T1000 (cell line): Measurements from ENCODE around the gene GNAS.
"Not testable (repeated sequence)": the region's sequence is repeated elsewhere in the genome, so short reads cannot be mapped to it uniquely, and the experiment has no call there.

Experiments
- DNase-seq: peaks from one replicate; lab custom pipeline; 2025; ENCODE audit warnings: mixed read lengths; lab: John Stamatoyannopoulos, UW

Gene GNAS

GRCh38 chr20:58852543-58853271 lies at the start of gene GNAS:
GNAS (plus strand) TSS chr20:58852716.
- no peak for DNase-seq

GRCh38 chr20:58803533-58803932 lies 49.0 kb upstream of the GNAS start:
- DNase-seq, result no peak

DNA sequence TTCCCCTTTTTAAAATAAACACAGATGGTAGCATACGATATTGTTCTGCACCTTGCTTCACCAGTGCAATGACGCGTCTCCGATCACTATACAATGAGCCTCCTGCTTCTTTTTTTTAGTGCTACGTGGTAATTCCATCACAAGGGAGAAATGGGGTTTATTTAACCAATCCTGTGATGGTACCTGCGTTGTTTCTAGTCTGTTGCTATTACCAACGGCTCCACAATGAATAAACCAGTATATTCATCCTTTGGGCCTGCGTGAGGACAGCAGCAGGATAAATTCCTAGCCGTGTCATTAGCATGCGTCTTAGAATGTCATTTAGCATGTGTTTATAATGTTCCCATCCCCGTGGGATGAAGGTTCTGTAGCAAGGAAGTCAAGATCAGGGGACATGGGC lies 44.7 kb upstream of the GNAS start:
- no peak for DNase-seq

DNA sequence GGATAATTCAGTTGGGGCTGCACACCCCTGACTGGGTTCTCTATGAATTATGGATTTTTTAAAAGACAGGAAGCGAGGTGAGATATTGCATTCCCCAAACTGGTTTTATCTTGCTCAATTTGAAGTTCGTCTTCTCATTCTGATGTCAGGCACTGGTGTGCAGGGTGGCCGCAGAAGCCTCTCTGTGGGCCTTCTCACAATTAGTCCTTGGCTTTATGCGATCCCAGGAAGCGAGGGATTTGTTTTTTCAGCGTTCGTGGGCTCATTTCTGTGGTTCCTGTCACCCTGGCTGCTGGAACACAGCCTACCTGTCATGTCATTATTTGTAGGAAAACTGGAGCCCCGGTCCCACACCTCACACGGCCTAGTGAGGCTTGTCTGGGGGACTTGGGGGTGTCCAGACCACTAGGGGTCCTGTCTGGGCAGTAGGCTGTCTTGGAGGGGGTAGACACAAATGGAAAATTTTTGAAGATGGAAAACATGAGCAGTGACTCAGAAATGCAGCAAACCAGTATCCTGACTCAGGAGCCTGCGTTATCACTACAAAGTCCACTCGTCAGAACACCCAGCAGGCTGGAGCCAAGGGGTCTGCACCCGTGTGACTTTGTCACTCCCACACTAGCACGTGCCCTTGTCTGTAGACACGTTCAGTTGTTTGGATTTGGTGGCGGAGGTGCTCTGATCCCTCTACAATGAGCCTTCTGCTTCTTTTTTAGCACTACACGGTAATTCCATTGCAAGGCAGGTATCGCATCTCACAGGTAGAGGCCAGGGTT lies 44.1 kb upstream of the GNAS start:
- no peak for DNase-seq

DNA sequence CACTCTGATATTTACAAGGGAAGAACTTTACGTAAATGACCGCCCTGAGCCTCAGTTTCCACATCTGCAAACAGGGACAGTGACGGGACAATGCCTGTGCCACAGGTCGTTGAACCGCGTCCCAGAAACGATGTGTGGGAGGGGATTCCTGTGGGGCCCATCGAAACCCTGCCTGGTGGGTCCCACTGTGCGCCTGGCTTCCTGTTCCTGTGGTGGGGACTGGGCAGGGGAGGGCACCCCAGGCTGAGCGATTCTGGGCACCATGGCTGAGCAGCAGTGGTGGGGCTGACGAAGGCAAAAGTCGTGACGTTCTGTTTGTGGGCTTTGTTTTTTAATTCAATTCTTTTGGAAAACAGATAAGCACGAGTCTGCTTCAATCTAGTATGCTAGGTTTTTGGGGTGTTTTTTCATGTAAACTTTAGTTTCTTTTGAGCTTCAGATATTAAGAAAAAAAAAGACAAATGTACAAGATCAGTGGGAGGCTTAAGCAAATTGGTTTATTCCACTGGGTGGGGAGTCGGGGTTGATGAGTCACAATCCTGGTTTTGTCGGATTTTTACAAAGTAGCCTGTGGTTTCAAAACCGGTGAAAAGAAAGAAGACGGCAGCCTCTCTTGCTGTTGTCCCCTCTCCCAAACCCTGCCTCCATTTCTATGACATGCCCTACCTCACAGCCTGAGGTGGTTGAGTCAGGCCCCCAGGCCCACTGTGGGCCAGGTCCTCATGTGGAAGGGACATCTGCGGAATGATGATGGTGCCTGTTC lies 42.2 kb upstream of the GNAS start:
- no peak for DNase-seq

- no peak for DNase-seq
These were observed 41.7 kb upstream of the GNAS start for GRCh38 chr20:58810879-58811250.

GRCh38 chr20:58811334-58811733 lies 41.2 kb upstream of the GNAS start:
- DNase-seq, result no peak

- no peak for DNase-seq
These were observed 39.1 kb upstream of the GNAS start for GRCh38 chr20:58813369-58813768.

GRCh38 chr20:58815448-58815847 lies 37.1 kb upstream of the GNAS start:
- no peak for DNase-seq

DNA sequence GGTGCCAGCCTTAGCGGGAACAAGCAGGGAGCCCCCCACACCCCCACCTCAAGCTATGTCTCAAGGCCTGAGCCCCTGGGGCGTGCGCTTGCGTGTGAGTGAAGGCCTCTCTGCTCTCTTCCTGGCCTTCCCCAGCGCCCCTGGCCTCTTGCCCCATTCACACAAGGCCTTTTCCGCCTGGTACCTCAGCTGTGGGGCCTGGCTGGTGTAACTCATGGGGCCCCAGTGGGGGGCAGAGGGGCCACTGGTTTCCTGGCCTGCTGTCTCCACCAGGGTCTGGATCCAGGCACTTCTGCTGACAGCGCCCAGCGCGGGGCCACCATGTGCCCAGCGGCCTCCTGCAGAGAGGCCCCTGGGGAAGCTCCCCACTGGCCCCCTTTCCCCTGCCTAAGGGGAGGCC lies 36.5 kb upstream of the GNAS start:
- no peak for DNase-seq

GRCh38 chr20:58816957-58817651 lies 35.4 kb upstream of the GNAS start:
- no peak for DNase-seq

- DNase-seq, result no peak
These were observed 34.8 kb upstream of the GNAS start for GRCh38 chr20:58817748-58818147.

DNA sequence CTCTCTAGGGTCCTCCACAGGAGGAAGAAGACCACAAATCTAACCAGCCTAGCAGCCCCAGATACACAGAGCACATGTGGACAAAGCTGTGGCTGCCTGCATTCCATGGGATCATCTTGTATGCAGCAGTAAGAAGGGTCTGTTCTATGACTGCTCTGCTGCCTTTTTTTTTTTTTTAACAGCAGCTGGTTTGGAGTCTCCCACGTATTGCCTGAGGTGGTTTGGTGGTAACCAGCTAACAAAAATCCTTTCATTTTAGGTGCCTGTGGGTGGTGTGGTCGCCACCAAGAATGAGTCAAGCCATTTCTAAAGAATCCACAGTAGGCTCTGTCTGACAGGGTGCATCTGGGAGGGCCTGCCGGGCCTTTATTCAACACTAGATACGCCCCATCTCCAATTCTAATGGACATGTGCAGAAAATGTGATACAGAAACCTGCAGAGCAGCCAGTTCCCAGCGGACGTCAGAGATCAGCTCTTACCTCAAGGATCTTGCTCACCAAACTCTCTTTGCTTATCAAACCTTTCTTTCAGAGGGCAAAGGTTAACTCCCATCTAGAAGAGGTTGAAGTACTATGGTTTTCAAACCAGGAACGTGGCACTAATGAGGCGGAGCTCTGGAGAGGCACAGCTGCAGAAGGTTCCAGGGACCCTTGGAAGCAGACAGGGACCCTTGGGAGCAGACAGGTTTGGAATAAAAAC lies 33.8 kb upstream of the GNAS start:
- no peak for DNase-seq

GRCh38 chr20:58819921-58820320 lies 32.6 kb upstream of the GNAS start:
- DNase-seq, result no peak

GRCh38 chr20:58820515-58820914 lies 32.0 kb upstream of the GNAS start:
- DNase-seq, result not testable (repeated sequence)

DNA sequence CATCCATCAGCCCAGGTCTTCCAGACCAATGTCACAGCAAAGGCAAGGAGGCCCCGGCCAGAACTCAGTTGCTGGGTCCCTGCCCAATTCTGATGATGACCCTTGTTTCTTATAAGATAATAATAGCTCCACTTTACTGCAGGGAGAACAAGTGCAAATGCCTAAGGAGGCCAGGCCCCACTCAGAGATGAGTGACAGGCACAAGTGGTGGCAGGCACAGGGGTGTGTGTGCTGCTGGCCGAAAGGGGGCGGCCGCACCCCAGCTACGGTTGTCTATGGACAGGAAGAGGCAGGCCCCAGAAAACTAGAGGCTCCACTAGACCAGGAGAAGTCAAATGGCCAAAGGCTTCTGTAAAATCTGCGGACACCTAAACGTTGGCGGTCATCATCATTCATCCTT lies 30.4 kb upstream of the GNAS start:
- no peak for DNase-seq

- no peak for DNase-seq
These were observed 29.5 kb upstream of the GNAS start for GRCh38 chr20:58822748-58823730.

DNA sequence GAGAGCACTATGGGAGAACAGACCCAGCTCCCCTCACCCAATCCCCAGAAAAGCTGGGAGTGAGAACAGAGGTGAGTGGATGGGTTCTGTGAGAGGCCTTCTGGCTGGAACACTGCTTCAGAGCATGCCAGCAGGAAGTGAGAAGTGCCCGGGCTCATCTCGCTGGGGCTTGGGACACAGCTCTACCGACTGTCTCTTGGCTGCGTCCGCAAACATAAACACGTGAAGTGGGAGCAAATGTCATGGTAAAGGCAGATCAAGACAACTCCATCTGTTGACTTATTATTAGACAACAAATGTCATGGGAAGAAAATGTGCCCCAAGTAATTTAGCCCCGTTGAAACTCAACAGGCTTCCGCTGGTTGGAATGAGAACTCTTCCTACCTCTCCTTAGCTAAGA lies 27.7 kb upstream of the GNAS start:
- no peak for DNase-seq

- no peak for DNase-seq
These were observed 27.1 kb upstream of the GNAS start for GRCh38 chr20:58825450-58825849.

GRCh38 chr20:58826271-58826670 lies 26.2 kb upstream of the GNAS start:
- DNase-seq, result no peak
